ENCODE measurements around the gene LAGE3.

LAGE3 gene

GRCh38 chrX:154457491-154458115 lies 21.5 kb downstream of the LAGE3 start:
- peak; percentile 31 for DNase-seq

DNA sequence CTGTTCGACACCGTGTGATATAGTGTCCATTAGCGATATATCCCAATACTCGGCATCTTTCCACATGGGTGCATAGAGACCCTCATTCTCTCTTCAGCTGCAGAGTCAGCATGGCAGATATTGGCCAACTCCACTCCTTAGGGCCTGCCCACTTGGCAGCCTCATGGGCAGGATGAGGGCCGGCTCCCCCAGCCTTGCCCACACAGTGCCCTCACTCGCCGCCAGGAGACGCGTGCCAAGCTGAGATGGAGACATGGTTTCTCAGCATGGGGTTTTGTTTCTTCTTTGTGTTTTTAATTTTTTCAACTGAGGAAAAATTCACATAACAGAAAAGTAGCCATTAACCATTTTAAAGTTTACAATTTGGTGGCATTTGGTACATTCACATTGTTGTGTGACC lies 26.3 kb downstream of the LAGE3 start:
- DNase-seq: no peak

DNA sequence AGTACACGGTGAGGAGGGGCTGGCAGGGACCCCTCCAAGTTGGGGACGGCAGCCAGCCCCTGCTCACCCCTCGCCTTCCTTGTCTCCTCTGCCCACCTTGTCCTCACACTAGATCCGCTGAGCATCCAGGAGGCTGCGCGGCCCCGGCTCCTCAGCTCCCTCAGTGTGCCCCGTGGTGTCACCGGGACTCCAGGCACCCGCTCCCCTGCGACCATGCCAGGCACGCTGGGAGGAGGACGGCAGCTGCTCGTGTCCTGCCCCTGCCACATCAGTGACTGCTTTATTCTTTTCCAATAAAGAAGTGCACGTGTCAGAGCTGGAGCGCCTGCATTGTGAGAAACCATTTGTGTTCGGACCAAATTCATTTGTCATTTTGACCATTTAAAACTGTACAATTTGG lies 28.8 kb downstream of the LAGE3 start:
- DNase-seq: no peak

- DNase-seq: no peak
Observed at GRCh38 chrX:154449618-154450017, 29.5 kb downstream of the LAGE3 start.

- no peak for DNase-seq
Observed at GRCh38 chrX:154448484-154448883, 30.6 kb downstream of the LAGE3 start.

DNA sequence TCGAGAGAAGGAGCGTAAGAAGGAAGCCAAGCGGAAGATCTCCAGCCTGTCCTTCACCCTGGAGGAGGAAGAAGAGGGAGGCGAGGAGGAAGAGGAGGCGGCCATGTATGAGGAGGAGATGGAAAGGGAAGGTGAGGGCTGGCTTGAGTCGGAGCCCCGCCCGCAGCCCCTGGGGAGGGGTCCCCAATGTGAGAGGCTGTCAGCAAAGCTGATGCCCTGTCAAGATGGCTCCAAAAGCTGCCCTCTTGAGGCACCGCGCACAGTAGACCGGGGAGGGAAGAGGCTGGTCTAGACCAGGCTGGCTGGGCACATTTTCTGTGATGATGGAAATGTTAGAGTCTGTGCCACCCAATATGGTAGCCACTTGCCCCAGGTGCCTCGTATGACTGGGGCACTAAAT lies 32.7 kb downstream of the LAGE3 start:
- no peak for DNase-seq

GRCh38 chrX:154445776-154446175 lies 33.3 kb downstream of the LAGE3 start:
- DNase-seq: no peak

DNA sequence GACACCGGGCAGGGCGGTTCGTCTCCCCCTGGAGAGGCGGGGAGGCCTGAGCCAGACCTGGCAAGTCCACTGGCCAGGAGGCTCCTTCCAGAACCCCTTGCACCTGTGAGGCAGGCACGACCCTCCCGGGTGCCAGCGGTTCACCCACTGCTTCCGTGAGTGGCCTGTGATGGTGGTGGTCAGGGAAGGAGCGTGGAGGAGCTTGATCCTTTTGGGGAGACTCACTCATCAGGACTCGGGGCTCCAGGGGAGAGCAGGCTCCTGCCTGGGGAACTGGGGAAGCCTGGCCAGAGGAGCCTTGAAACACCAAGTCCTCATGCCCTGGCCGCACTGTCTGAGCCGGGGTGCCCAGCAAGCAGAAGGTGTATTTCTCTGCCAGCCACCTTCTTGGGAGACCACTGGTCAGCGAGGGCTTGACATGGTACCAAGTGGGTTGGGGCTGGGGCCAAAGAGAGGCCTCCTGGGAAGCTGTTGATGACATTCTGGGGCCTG lies 34.3 kb downstream of the LAGE3 start:
- DNase-seq: no peak

DNA sequence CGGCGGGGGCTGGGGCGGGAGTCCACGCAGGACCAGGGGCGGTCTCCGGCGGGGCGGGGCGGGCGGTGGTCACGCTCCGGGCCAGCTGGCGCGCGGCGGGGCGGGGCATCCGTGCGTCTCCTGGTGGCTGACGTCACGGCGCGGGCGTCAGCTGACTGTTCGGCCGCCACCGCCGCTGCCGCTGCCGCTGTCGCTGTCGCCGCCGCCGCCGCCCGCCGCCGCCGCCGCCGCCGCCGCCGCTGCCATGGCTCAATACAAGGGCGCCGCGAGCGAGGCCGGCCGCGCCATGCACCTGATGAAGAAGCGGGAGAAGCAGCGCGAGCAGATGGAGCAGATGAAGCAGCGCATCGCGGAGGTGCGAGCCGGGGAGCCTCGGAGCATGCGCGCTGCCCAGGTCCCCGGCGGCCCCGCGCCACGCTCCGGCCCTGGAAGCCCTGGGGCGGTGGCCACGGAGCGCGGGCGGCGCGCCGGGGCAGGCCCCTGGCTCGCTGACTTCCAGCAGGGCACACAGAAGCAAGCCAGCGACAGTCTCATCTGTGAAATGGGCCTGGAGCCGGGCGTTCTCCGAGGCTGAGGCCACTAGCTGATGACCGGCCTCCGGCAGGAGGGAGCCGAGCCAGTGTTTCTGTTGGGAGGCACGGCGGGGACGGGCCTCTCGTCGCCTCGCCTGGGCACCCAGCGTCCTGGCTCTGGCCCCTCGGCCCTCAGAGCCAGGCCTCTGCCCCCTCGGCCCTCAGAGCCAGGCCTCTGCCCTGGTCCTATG lies 34.9 kb downstream of the LAGE3 start, which contains the start of gene FAM50A:
FAM50A (plus strand) TSS at position 150 of the 763 bp plus-strand sequence; CDS start at position 245, 95 bp downstream.
- peak; percentile 63 for DNase-seq

- DNase-seq: no peak
Observed at GRCh38 chrX:154443479-154443910, 35.6 kb downstream of the LAGE3 start.

DNA sequence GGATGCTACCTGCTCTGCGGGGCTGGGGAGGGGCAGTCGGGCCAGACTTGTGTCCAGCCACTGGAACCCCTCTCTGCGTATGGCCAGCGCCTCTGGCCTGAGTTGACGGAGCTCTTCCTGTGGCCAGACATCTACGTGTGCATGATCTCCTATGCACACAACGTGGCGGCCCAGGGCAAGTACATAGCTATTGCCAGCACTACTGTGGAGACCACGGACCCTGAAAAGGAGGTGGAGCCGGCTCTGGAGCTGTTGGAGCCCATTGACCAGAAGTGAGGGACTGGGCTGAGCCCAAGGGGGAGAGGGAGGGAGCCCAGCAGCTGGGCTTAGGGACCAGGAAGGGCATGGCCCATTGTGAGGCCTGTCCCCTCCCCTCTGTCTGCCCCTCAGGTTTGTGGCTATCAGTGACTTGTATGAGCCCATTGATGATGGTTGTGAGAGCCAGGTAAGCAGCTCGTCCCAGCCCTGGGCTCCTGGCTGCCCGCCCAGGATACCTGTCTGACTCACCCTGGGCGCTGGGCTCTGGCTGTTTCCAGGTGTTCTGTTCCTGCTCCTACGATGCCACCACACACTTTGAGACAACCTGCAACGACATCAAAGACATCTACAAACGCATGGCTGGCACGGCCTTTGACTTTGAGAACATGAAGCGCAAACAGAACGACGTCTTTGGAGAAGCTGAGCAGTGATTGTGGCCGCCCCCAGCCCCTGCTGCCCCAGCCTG lies 36.9 kb downstream of the LAGE3 start:
- DNase-seq: no peak

DNA sequence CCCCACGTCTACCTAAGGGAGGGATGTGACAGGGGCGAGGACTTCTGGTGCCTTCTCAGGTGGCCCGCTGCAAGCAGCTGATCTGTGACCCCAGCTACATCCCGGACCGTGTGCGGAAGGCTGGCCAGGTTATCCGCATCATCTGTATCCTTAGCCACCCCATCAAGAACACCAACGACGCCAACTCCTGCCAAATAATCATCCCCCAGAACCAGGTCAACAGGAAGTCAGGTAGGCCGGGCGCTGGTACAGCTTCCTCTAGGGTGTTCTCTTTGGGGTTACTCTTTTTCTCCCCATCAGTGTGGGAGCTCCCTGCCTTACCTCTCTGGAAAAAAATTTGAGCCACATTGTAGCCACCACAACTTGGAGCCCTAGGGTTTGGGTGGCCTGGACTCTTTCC lies 37.5 kb downstream of the LAGE3 start:
- DNase-seq: no peak

GRCh38 chrX:154440623-154441357 lies 38.3 kb downstream of the LAGE3 start:
- DNase-seq: no peak

- DNase-seq: no peak
Observed at GRCh38 chrX:154439841-154440240, 39.2 kb downstream of the LAGE3 start.

- DNase-seq: no peak
Observed at GRCh38 chrX:154437971-154438893, 40.8 kb downstream of the LAGE3 start.

DNA sequence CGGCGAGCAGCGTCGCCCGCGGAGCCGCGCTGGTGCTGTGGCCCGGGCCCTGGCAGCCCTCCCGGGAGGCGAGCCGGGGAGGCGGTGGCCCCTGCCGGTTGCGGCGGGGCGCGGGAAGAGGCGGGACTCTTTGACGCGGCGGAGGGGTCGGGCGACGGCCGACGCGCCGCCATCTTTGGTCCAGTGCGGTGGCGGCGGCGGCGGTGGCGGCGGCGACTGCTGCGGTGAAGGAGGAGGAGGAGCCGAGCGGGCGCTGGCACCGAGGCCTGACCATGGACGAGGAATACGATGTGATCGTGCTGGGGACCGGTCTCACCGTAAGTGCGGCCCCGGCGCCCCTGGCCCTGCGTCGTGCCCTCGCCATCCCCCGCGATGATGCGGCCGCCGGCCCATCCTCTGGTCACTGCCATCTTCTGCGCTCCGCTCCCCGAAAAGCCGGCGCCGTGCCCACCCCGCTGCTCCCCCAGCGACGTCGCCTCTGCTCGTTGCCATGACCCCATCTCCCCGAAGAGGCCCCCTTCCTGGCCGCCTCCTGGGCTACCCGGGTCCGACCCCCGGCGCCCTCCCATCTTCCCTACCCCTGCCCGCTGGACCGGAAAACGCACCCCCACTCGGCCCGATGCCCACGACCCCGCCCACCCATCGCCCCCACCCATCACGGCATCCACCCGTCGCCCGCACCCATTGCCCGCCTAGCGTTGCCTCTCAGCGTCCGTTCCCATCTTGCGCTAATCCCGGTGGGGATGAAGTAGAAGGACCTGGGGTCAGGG lies 41.9 kb downstream of the LAGE3 start, which contains the start of gene GDI1:
GDI1 (plus strand) TSS at position 172 of the 770 bp plus-strand sequence; CDS start at position 273, 101 bp downstream.
- DNase-seq: peak; percentile 65

DNA sequence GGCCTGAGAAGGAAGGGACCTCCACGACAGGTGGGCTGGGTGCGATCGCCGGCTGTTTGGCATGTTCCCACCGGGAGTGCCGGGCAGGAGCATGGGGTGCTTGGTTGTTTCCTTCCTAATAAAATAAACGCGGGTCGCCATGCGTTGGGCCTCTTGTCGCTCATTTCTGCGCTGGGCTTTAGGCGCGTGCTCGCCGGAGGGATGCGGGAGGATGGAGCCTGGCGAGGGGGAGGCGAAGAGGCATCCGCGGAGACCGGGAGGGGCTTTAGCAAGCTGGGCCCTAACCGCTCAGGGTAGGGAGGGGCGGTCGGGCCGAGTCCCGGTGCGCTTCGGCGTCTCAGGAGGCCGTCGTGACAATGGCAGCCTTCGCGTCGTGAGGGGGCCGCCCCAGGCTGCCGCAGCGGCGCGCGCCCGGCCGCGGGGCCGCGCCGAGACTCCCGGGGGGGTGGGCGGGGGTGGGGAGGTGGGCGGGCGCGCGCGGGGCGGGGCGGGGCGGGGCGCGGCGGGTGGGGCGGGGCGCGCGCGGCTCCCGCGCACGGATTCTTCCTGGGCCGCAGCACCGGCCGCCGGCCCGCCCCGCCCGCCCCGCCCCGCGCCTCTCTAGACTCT lies 42.6 kb downstream of the LAGE3 start:
- peak; percentile 59 for DNase-seq

DNA sequence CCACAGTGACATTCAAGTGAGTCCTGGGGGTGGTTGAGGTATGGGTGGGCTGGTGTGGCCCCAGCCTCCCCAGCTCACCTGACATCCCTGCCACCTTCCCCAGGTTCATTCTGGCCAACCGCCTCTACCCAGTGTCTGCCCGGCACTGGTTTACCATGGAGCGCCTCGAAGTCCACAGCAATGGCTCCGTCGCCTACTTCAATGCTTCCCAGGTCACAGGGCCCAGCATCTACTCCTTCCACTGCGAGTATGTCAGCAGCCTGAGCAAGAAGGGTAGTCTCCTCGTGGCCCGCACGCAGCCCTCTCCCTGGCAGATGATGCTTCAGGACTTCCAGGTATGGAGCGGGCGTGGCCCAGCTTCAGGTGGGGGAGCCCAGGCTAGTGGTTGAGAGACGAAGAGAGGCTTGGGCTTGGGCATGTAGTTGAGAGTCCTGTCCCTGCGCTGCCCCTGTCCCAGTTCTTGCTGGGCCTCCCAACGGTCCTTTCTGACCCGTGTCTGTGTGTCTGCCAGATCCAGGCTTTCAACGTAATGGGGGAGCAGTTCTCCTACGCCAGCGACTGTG lies 43.8 kb downstream of the LAGE3 start:
- DNase-seq: no peak

- no peak for DNase-seq
Observed at GRCh38 chrX:154434394-154435168, 44.5 kb downstream of the LAGE3 start.
